GM20000 (cell line): Measurements from ENCODE around the gene SLC19A1.

ENCODE experiments used
- DNase-seq: peaks from one replicate; pipeline ENCODE4 v3.0.0; 2012; ENCODE audit warnings: low spot score
- TF ChIP-seq, protein P1 (sequence below): IDR thresholded peaks from 2 replicates; pipeline ENCODE4 v1.5.1; 2012; ENCODE audit warnings: mild to moderate bottlenecking, control low read depth; ENCODE audit errors: extremely low read depth, missing control alignments

SLC19A1 gene

DNA sequence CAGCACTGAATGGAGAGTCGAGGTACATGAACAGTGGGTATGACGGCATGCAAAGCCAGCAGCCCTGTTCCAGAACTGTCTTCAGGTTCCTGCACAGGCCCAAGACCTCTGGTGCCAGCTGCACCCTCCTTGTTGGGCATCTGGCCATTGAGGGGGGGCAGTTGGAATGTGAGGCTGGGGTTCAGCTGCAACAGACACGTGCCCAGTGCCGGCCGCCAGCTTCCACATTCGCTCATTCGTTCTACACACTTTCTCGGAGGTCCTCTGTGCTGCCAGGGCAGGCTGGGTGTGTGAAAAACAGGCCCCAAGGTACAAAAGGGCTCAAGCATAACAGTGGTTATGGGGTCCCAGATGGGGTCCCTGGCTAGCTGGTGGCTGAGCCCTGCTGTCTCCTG lies 37.9 kb upstream of the SLC19A1 start:
- TF ChIP-seq, protein P1, sequence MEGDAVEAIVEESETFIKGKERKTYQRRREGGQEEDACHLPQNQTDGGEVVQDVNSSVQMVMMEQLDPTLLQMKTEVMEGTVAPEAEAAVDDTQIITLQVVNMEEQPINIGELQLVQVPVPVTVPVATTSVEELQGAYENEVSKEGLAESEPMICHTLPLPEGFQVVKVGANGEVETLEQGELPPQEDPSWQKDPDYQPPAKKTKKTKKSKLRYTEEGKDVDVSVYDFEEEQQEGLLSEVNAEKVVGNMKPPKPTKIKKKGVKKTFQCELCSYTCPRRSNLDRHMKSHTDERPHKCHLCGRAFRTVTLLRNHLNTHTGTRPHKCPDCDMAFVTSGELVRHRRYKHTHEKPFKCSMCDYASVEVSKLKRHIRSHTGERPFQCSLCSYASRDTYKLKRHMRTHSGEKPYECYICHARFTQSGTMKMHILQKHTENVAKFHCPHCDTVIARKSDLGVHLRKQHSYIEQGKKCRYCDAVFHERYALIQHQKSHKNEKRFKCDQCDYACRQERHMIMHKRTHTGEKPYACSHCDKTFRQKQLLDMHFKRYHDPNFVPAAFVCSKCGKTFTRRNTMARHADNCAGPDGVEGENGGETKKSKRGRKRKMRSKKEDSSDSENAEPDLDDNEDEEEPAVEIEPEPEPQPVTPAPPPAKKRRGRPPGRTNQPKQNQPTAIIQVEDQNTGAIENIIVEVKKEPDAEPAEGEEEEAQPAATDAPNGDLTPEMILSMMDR = no peak
- DNase-seq = no peak

DNA sequence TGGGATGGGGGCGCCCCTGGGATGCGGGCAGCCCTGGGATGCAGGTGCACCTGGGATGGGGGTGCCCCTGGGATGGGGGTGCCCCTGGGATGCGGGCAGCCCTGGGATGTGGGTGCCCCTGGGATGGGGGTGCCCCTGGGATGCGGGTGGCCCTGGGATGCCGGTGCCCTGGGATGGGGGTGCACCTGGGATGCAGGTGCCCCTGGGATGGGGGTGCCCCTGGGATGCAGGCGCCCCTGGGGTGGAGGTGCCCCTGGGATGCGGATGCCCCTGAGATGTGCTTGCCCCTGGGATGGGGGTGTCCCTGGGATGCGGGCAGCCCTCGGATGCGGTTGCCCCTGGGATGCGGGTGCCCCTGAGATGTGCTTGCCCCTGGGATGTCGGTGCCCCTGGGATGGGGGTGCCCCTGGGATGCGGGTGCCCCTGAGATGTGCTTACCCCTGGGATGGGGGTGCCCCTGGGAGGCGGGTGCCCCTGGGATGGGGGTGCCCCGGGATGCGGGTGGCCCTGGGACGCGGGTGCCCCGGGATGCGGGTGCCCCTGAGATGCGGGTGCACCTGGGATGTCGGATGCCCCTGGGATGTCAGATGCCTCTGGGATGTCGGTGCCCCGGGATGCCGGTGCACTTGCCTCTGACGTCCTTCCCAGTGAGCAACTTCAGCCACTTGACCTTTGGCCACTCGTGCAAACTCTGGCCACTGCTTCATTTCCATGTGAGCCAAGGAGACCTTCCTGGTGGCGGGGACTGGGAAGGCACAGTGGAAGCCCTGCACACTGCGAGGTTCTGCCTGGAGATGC lies 37.3 kb upstream of the SLC19A1 start:
- no peak for DNase-seq
- TF ChIP-seq, protein P1 = no peak

DNA sequence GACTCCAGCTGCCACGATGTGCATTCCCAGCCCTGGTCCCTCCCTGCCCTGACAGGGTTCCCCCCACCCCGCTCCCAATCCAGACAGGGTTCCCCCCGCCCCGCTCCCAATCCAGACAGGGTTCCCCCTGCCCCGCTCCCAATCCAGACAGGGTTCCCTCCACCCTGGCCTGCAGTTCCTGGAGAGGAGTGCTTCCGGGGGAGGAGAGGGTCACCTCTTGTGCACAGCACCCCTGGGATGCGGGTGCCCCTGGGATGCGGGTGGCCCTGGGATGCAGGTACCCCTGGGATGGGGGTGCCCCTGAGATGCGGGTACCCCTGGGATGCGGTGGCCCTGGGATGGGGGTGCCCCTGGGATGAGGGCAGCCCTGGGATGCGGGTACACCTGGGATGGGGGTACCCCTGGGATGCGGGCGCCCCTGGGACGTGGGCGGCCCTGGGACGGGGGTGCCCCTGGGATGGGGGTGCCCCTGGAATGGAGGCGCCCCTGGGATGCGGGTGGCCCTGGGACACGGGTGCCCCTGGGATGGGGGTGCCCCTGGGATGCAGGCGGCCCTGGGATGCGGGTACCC lies 36.7 kb upstream of the SLC19A1 start:
- TF ChIP-seq, protein P1 = no peak
- no peak for DNase-seq

DNA sequence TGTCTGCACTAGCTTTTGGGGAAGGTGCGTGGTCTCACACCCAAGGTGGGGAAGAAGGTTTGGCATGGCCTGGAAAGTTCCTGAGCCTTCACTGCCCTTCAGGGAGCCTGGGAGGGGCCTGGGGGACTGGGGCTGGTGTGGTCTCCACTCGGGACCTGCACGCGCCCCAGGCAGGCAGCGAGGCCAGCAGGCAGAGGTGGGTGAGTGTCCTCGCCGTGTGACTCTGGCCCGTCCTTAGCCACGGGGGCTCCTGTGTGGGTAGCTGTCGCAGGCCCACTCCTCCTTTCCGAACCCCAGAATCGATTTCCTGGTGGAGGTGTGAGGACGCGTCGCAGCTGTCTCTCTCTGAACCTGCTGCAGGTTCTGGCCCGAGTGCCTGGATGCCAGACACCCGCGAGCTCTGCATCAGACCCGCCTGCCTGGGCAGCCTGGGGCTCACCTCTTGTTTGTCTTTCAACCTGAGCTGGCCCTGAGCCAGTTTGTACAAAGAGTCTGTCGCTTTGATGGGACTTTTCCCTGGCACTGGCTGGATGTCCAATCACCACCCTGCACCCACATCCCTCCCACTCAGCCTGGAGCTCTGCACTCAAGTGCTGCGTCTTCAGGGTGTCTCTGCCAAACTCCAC lies 36.0 kb upstream of the SLC19A1 start:
- no peak for DNase-seq
- TF ChIP-seq, protein P1 = no peak

DNA sequence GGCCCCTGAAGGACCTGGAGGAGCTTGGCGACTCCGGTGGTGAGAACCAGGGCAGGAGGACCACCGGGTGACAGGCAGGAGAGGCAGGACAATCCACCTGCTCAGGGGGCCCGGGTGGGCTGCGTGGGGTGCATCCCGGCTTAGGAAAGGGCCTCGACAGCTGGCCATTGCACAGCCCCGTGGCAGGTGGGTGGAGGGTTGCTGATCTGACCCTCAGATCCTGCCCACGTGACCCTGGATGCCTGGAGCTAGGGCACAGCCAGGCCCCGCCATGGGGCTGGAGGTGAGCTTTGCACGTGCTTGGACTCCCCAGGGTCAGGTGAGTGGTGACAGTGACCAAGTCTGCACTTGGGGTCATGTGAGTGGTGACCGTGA lies 35.5 kb upstream of the SLC19A1 start:
- no peak for DNase-seq
- TF ChIP-seq, protein P1 = no peak

DNA sequence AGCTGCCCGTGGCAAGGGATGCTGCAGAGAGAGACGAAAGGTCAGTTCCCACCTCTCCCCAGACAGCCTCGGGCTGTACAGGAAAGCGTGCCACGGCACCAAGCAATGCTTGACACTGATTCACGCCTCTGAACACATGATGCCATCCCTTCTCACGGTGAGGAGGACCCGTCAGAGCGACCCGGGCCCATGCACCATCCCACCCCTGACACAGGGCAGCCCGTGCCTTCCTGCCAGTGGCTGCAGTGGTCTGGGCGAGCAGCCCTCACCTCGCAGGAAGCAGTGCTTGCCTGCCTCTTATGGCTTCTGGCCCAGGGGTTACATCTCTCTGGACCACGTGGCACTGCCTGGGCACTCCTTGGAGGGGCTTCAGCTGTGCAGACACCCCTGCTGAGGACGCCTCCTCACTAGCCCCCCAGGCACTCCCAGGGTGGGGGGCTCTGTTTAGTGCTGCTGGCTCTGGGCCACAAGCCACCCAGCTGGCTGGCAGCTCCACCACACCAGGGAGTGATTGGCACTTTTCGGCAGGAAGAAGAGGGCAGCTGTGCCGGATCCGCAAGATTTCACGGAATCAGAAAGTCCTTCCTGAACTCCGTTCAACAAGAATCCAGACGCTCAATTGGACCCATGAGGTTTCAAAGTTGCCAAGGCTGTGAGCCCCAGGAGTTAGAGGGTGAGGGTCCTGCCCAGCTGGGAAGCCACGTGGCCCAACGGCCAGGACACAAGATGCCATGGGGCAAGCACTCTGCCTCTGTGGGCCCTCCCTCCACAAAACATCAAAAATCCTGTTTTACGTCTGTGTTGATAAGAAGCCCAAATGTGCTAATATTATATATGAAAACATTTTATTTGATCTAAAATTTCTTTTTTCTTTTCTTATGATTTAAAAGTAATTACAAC lies 34.8 kb upstream of the SLC19A1 start:
- DNase-seq = no peak
- TF ChIP-seq, protein P1 = no peak
